Upper lobe of left lung (tissue), 4 donors: ENCODE measurements around the gene TAP1.

Source experiments
- EP300 ChIP-seq, 4 donors: sonication (generic); formaldehyde crosslinking; IDR thresholded peaks; one replicate each; pipeline ENCODE4 v1.5.1; 2017; ENCODE audit warnings: antibody characterized with exemption in 4 of 4, control low read depth in 2 of 4
- POLR2A ChIP-seq, 4 donors: fragments of 450-650 bp; IDR thresholded peaks; one replicate each; pipeline ENCODE4 v1.5.1; 2016 to 2017; ENCODE audit warnings: antibody characterized with exemption in 4 of 4, mild to moderate bottlenecking in 2 of 4
- POLR2AphosphoS5 ChIP-seq, 2 donors: sonication (generic); formaldehyde crosslinking; IDR thresholded peaks; one replicate each; pipeline ENCODE4 v1.5.1; 2017; ENCODE audit warnings: antibody characterized with exemption in 2 of 2
- TF ChIP-seq, protein P1 (sequence below), 6 experiments: fragments of 450-650 bp in 4 of 6; fragments of 200-600 bp in 2 of 6; sonication (generic) in 2 of 6; IDR thresholded peaks; one replicate each; pipeline ENCODE4 v1.5.1; 2016 to 2019; ENCODE audit warnings: antibody characterized with exemption in 6 of 6

GRCh38 chr6:32883789-32884188 lies 30.3 kb upstream of the TAP1 start:
- TF ChIP-seq POLR2AphosphoS5 (IDR thresholded peaks at IDR 0.05) (peak; percentile 38 to 64), EP300 (IDR thresholded peaks at IDR 0.05) (peak in 2 of 4 donors; percentile 10 to 15), POLR2A (IDR thresholded peaks at IDR 0.05) (no peak)
- TF ChIP-seq, protein P1, sequence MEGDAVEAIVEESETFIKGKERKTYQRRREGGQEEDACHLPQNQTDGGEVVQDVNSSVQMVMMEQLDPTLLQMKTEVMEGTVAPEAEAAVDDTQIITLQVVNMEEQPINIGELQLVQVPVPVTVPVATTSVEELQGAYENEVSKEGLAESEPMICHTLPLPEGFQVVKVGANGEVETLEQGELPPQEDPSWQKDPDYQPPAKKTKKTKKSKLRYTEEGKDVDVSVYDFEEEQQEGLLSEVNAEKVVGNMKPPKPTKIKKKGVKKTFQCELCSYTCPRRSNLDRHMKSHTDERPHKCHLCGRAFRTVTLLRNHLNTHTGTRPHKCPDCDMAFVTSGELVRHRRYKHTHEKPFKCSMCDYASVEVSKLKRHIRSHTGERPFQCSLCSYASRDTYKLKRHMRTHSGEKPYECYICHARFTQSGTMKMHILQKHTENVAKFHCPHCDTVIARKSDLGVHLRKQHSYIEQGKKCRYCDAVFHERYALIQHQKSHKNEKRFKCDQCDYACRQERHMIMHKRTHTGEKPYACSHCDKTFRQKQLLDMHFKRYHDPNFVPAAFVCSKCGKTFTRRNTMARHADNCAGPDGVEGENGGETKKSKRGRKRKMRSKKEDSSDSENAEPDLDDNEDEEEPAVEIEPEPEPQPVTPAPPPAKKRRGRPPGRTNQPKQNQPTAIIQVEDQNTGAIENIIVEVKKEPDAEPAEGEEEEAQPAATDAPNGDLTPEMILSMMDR (IDR thresholded peaks at IDR 0.05) = no peak
